MM.1S (cell line): ENCODE data around the gene NRGN.

Experiments used
- EZH2 ChIP-seq: fragments of 300-600 bp; sonication (generic); optimal IDR thresholded peaks from 2 replicates; pipeline ENCODE3; 2017; ENCODE audit warnings: low read depth, mild to moderate bottlenecking, antibody characterized with exemption, low read length, mixed read lengths
- TF ChIP-seq, protein P1 (sequence below): fragments of 300-600 bp; sonication (generic); IDR thresholded peaks from 2 replicates; pipeline ENCODE4 v1.5.1; 2016; ENCODE audit warnings: antibody characterized with exemption, low read length, mixed read lengths

DNA sequence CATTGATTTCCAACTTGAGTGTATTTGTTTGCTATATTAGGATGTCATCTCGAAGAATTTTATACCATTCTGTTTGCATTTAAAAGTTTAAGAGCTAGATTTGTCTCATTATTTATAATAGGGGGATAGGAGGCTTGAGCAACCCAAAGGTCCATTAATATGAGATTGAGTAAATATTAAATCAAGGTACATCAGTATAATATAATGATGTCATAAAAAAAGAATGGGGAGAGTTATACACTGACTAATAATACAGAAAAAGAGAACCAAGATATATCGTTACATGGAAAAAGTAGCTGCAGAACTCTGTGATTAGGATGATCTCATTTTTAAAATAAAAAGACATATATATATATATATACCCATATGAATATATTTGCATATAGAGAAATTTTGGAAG is 46.6 kb upstream of the NRGN start:
- no peak for TF ChIP-seq EZH2
- TF ChIP-seq, protein P1, sequence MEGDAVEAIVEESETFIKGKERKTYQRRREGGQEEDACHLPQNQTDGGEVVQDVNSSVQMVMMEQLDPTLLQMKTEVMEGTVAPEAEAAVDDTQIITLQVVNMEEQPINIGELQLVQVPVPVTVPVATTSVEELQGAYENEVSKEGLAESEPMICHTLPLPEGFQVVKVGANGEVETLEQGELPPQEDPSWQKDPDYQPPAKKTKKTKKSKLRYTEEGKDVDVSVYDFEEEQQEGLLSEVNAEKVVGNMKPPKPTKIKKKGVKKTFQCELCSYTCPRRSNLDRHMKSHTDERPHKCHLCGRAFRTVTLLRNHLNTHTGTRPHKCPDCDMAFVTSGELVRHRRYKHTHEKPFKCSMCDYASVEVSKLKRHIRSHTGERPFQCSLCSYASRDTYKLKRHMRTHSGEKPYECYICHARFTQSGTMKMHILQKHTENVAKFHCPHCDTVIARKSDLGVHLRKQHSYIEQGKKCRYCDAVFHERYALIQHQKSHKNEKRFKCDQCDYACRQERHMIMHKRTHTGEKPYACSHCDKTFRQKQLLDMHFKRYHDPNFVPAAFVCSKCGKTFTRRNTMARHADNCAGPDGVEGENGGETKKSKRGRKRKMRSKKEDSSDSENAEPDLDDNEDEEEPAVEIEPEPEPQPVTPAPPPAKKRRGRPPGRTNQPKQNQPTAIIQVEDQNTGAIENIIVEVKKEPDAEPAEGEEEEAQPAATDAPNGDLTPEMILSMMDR: no peak
